Hematopoietic multipotent progenitor cell treated with erythropoietin and hydrocortisone succinate and interleukin-3 and kit ligand, for 8 days (in vitro differentiated cells): ENCODE measurements around the gene TMCC3.
"Not testable (repeated sequence)": the region's sequence is repeated elsewhere in the genome, so short reads cannot be mapped to it uniquely, and the experiment has no call there.

ENCODE experiments used
- DNase-seq: peaks from one replicate; pipeline ENCODE4 v3.0.0-alpha.2; 2015

TMCC3 gene

GRCh38 chr12:94597268-94597667 lies 53.1 kb downstream of the TMCC3 start:
- DNase-seq, result no peak

DNA sequence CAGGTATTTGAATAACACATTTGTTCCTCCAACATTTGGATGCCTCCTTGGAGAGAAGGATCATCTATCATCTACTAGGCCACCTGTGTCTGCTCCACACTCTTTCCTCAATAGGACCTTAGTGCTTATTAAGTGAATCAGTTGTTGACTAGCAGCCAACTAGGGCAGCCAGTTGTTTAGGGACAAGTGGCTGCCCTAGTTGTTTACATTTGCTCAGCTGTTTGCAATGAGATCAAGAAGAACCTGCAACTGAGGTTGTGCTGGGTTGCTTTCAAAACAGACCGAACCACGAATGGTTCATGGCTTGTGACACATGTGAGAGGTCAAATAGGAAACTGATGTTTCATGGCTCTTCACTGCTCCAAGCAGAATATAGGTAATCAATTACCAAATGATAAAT lies 53.8 kb downstream of the TMCC3 start:
- DNase-seq, result no peak

GRCh38 chr12:94595152-94595551 lies 55.2 kb downstream of the TMCC3 start:
- no peak for DNase-seq

- no peak for DNase-seq
These were observed 55.9 kb downstream of the TMCC3 start for GRCh38 chr12:94594443-94594825.

GRCh38 chr12:94593822-94594442 lies 56.4 kb downstream of the TMCC3 start:
- no peak for DNase-seq

DNA sequence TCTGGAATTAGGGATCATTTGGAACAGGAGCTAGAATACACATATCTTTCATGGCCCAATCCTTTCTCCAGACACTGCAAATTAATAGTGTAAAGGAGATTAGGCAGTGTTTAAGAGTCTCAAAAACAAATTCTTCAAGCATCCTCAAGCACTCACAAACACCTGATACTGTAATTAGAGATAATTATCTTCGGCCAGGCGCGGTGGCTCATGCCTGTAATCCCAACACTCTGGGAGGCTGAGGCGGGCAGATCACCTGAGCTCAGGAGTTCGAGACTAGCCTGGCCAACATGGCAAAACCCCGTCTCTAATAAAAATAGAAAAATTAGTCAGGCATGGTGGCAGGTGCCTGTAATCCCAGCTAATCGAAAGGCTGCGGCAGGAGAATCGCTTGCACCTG lies 57.6 kb downstream of the TMCC3 start:
- not testable (repeated sequence) for DNase-seq

GRCh38 chr12:94592080-94592479 lies 58.3 kb downstream of the TMCC3 start:
- DNase-seq, result no peak

GRCh38 chr12:94590428-94590827 lies 59.9 kb downstream of the TMCC3 start:
- DNase-seq, result no peak

GRCh38 chr12:94589591-94590001 lies 60.8 kb downstream of the TMCC3 start:
- DNase-seq, result no peak

DNA sequence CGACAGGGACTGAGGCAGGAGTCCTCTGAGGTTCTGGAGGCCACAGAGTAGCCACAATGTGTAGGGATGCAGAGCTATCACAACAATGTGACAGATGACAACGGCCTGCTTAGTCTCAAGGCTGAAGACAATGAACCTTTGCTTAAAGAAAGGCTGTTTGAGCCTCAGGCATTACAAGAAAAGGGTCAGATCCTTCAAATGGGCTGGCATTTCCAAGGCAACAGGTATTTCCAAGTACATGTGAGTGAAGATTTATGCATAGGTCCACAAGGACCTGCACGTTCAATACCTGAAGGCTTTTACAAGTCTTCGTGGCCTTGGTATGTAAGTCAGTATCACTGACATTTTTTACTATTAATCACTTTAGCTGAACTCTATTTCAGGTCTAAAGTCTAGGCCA lies 62.0 kb downstream of the TMCC3 start:
- no peak for DNase-seq

DNA sequence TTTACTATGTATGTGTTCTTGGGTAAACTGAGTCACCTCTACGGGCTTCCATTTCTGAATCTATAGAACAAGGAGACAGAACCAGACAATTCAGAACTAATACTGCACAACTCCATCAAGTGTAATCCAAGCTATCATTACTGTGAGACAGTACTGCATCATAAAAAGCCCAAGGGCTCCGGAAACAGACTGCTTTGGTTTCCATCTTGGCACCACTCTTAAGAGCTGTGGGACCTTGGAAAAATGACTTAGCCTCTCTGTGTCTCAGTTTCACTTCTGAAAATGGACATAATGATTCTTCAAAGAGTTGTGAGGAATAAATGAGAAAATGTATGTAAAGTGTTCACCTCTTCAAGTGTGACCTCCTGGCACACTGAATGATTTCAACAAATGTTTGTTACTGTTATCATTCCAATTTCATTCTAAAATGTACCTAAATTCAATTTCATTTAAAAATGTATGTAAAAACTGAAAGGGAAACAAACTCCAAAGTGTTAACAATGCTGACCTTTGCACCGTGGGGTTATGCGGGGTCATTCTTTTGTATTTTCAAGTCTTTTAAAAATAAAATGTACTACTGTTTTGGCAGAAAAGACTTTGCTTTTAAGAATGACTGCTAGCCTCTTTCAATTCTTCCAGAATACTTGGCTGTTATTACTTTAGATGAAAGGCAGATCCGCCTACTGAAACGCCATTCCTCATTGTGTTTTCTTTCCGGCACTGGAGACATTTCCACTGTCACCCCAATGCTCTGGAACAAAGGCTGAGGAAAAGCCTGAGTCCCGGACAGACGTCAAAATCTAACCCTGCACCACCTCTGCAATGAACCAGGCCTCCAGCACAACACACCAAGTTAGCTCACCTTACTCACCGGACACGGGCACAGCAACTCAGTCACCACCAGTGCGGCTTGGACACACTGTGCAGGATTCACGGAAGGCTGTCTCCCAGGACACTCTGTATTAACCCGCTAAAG lies 62.8 kb downstream of the TMCC3 start:
- no peak for DNase-seq

DNA sequence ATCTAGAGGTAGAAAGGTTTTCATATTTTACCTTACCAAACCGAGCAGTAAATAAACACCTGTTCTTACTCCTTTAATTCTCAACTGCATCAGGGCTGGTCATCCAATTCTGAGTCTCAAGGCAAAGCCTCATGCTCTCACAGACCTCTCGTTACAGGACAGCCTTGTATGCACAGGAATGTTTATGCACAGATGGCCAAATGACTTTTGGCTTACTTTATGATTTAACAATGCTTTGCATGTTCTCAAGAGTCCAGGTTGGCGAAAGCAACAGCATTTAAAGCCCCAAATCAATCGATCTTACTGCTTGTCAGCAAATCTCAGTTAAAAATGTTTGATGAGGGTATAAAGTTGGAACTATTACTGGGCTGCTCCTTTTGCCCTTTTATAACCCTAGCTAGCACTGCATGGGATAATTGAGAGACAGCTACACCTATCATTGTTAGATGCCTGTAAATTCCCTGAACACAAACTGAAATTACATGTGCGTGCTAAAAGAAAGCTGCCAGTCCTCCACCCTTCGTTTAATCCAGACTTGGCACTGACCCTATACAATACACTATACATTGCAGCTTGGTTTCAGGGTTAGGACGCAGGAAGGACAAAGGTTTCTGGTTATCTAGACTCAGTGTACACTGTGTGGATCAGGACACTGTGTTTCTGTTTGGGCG lies 63.6 kb downstream of the TMCC3 start:
- DNase-seq, result no peak

DNA sequence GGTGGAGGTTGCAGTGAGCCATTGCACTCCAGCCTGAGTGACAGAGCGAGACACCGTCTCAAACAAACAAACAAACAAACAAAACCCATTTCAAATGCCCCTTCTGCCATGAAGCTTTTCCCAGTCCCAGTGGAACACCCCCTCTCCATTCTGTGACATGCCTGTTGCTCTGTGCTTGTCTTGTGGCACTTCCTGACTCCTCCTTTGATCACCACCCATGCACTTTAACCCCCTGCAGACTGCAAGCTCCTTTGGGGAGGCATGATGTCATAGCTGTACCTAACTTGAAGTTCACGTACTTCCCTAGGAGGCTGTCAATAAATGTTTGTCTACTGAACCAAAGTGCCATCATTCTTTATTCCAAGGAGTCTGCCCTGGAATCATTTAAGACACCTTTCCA lies 64.7 kb downstream of the TMCC3 start:
- no peak for DNase-seq

DNA sequence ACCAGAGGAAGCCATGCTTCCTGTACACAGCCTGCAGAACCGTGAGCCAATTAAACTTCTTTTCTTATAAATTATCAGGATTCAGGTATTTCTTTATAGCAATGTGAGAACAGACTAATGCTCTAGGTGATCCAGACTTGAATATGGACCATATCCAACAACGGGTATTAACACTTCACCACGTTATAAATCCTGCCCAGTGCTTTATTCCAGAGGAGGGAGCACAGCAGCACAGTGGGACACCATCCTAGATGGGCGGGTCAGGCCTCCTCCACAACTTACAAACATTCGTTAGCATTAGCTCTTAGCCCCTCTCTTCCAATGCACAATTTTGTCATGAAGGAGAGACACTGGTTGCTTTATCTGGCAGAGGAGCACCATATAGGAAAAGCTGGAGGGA lies 66.0 kb downstream of the TMCC3 start:
- DNase-seq, result no peak

GRCh38 chr12:94582591-94582990 lies 67.8 kb downstream of the TMCC3 start:
- no peak for DNase-seq

- no peak for DNase-seq
These were observed 74.5 kb downstream of the TMCC3 start for GRCh38 chr12:94575645-94576403.

DNA sequence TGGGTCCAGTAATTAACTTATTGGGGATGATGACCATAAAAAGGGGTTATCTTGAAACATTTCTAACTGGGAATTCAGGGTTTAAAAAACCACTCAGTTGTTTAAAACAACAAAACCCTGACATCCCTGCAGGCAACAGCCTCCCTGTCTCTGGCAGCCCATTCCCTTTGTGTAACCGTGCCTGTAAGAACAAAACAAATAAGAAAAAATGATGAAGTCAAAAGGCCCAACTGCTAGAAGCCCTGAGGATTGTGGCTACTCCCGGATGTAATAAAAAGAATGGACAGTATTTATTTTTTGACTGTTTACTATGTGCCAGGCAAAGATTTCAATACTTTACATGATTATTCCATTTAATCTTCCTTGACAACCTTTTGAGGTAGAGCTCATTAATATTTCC lies 75.3 kb downstream of the TMCC3 start:
- DNase-seq, result no peak

GRCh38 chr12:94571556-94571955 lies 78.8 kb downstream of the TMCC3 start:
- DNase-seq, result no peak

DNA sequence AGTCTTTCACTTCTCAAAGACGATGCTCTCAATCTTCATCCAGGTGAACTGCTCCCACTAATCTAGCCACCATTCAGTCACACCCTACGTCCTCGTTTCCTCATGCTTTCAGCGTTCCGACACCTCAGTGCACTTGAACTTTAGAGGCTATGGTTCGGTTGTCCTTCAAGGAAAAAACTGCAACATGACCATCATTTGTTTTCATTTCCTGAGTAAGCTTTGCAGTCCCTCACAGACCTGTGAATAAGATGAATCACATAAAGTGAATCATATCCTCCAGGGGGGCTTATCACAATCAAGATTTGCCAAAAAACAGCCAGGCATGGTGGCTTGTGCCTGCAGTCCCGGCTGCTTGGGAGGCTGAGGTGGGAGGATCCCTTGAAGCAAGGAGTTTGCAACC lies 80.2 kb downstream of the TMCC3 start:
- no peak for DNase-seq

DNA sequence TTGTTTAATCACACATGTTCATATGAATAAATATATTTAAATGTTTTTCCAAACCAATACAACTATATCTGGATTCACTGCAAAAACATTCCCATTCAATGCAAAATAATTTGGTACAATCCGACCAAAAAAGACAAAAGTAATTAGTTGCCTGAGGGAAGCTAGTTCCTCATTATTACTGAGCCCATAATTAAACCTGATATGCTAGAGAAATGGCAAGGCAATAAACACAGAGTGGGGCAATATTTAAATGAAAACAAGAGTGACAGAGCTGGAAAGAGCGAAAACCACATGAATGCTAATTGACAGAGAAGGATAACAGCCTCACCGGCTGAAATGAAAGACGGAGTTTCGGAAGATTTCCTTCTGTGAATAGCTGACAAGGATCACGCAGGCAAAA lies 82.6 kb downstream of the TMCC3 start:
- DNase-seq, result no peak

GRCh38 chr12:94566345-94566744 lies 84.0 kb downstream of the TMCC3 start:
- DNase-seq, result no peak

- DNase-seq, result no peak
These were observed 84.7 kb downstream of the TMCC3 start for GRCh38 chr12:94565683-94566082.

DNA sequence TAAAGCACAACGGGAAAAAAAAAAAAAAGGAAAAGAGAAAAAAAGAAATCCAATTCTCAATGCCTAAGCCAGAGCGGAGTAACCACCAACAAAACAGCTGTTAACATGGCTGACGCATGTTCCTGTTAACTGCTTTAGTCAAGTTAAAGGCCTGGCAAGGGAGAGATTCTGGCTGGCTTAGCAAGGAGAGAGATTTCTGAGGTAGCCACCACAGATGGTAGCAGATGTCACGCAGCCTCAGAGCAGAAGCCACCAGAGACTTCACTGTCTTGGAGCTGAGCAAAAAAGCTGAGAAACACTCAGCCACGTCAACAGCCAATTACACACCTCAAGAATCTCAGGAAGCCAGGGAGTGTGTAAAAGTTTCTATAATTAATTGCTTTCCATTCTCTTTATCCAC lies 87.1 kb downstream of the TMCC3 start:
- no peak for DNase-seq
